ENCODE results near the gene SPATA46. TPM values are rescaled to one million over a fixed set of nuclear protein-coding genes. Genes with fewer than 3 reads are reported as not detected.
"Not testable (repeated sequence)": the region's sequence is repeated elsewhere in the genome, so short reads cannot be mapped to it uniquely, and the experiment has no call there.

SPATA46 gene
- total RNA-seq, 2 donors from 2014 or later: not detected

DNA sequence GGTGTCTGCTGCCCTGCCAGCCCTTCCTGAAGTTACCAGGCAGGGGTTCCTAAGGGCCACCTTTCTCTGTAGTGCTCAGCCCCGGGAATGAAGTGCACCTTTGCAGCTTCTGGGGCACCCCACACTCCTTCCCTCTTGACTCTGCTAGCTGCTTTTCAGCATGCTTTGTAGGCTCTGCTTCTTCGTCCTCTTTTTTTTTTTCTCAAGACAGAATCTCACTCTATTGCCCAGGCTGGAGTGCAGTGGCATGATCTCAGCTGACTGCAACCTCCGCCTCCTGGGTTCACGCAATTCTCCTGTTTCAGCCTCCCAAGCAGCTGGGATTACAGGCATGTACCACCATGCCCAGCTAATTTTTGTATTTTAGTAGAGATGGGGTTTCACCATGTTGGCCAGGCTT lies 24.8 kb downstream of the SPATA46 start:
- ATAC-seq (replicated peaks in 1 of 2); H3K4me3 Mint-ChIP-seq; H3K36me3 Mint-ChIP-seq (ENCODE audit: insufficient read depth in 2 of 2); H3K4me1 Mint-ChIP-seq (ENCODE audit: low read depth); H3K9me3 Mint-ChIP-seq; DNase-seq; H3K27me3 Mint-ChIP-seq (ENCODE audit: low read depth); H3K27ac Mint-ChIP-seq: not testable (repeated sequence)

DNA sequence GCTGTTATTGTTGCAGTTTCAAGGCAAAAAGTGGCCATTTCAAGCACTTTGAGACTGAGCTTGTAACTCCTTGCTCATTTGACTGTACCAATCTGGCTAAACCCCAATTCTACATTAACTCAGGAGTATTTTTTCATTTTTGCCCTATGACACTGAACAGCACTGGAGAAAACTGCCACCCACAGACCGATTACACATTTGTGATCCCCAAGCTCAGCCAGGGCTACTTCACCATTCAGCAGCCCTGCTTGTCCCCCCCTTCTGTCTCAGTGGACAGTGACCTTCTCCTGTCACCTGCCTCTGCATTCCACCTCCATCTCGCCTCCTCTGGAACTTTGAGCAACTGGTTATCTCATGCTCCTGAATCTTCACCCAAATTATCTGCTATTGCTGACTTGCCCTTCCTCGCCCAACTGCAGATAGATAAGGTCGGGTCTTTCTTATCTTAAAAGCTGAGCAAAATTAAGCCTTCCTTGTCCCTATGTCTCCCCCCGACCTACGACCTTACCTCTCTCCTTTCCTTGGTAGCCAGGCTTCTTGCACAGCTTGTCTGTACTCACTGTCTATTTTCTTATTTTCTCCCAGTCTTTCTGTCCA lies 25.3 kb downstream of the SPATA46 start:
- ATAC-seq (replicated peaks in 1 of 2) (no peak), DNase-seq (no peak)
- Mint-ChIP-seq H3K36me3 (ENCODE audit: insufficient read depth in 2 of 2) (no peaks in the 10 kb centered on the region), H3K9me3 (no peaks in the 10 kb centered on the region), H3K4me1 (ENCODE audit: low read depth) (no peaks in the 10 kb centered on the region), H3K4me3 (no peak overlapping the region), H3K27me3 (ENCODE audit: low read depth) (no peaks in the 10 kb centered on the region), H3K27ac (no peak overlapping the region)

DNA sequence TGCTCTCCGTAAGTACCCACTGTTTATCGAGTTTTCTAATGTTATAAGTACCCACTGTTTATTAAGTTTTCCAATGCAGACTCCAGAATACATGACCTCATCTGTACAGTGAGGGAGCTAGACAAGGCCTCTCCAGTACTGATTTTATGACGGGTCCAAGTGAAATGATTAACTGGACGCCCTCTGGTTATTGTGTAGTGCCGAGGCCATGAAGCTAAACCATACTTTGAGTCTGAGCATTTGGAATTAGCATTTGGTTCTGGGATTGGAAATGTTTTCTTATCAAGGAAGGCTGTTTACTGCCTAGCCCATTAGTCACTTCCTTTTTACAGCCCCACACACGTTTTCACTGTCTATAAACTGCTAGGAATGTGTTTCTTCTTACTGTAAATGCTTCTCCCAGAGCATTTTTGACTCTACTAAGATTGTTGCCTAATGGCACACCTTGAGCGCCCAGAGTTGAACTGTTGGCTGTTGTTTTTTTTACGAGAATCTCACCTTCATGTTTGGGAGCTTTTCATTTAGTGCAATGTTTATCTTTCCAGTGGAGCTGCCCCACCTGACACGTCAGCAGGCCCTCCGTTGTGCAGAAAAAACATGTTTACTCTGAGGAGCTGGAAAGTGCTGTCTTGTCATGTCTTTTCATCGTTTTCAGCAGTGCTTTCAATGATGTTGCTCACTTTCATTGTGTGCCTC lies 26.9 kb downstream of the SPATA46 start:
- no peaks in the 10 kb centered on the region for H3K36me3 Mint-ChIP-seq (ENCODE audit: insufficient read depth in 2 of 2)
- H3K9me3 Mint-ChIP-seq: no peaks in the 10 kb centered on the region

DNA sequence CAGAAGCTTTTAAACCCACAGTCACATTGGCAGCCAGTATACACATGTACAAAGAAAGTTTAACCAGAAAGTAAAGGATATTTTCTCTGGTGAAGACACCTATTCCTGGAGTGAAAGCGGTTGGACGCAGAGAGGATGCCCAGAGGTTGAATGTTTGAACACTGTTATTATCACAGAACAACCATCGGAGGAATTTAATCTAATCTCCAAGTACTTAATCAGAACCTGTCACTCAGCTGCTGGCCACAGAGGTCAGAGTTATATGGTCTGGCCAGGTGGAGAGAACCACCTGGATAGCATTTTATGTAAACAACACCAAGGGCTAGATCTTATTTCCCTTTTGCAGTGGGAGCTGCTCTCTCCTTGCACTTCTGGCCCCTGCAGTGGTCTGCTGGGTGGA lies 29.4 kb downstream of the SPATA46 start:
- no peak overlapping the region for H3K27ac Mint-ChIP-seq
- no peaks in the 10 kb centered on the region for H3K36me3 Mint-ChIP-seq (ENCODE audit: insufficient read depth in 2 of 2)
- DNase-seq (no peak), ATAC-seq (replicated peaks in 1 of 2) (no peak)
- no peak overlapping the region for H3K4me3 Mint-ChIP-seq
- H3K4me1 Mint-ChIP-seq (ENCODE audit: low read depth): no peaks in the 10 kb centered on the region
- H3K27me3 Mint-ChIP-seq (ENCODE audit: low read depth): peaks cover 6% of the 10 kb centered on the region
- no peaks in the 10 kb centered on the region for H3K9me3 Mint-ChIP-seq

More for the DNA sequence above, 26.9 kb downstream of the SPATA46 start:
- DNase-seq (no peak), ATAC-seq (replicated peaks in 1 of 2) (no peak)
- no peaks in the 10 kb centered on the region for H3K4me1 Mint-ChIP-seq (ENCODE audit: low read depth)
- peaks cover 6% of the 10 kb centered on the region for H3K27me3 Mint-ChIP-seq (ENCODE audit: low read depth)
- no peak overlapping the region for H3K27ac Mint-ChIP-seq
- H3K4me3 Mint-ChIP-seq: no peak overlapping the region

DNA sequence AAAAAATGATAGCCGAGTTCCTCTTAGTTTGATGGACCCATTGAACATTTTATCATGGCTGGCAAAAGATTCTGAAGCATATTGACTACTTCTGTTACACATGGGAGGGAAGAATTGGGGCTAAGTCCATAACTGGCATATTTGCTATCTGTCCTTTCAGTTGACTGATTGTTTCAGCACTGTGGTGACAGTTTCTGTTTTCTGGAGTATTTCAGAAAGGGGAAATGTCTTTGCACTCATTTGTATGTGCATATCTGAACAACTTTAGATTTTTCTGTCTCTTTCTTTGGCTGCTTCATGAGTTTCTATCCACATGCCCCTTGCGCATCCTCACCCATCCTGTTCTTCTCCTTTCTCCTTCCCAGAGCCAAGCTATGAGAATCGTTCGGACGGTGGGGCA lies 33.2 kb downstream of the SPATA46 start:
- no peak for DNase-seq
- no peak for ATAC-seq (replicated peaks in 1 of 2)
- Mint-ChIP-seq H3K9me3 (no peaks in the 10 kb centered on the region), H3K27me3 (ENCODE audit: low read depth) (peaks cover 6% of the 10 kb centered on the region), H3K4me3 (no peak overlapping the region), H3K4me1 (ENCODE audit: low read depth) (no peaks in the 10 kb centered on the region), H3K27ac (no peak overlapping the region), H3K36me3 (ENCODE audit: insufficient read depth in 2 of 2) (no peaks in the 10 kb centered on the region)

DNA sequence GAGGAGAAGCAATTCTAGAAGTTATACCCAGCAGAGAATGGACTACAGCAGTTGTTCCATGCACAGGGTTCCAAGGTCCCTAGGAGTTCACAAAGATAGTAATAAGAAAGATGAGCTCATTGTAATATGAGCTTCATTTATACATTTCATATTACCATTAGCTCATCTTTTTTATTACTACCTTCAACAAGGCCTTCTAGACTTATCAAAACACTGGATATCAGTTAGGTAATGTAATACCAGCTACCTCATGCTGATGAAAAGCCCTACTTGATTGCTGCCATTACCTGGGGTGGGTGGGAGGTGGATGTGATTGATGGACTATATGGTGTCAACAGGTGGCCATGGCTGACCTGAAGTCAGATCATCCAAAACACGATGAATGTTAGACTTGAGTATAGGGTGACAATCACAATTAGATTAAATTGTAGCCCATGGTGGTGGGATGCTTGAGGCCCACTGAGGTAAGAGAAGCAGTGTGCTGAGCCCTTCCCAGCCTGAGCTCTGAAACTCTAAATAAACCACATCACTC lies 34.1 kb downstream of the SPATA46 start:
- no peaks in the 10 kb centered on the region for H3K4me1 Mint-ChIP-seq (ENCODE audit: low read depth)

DNA sequence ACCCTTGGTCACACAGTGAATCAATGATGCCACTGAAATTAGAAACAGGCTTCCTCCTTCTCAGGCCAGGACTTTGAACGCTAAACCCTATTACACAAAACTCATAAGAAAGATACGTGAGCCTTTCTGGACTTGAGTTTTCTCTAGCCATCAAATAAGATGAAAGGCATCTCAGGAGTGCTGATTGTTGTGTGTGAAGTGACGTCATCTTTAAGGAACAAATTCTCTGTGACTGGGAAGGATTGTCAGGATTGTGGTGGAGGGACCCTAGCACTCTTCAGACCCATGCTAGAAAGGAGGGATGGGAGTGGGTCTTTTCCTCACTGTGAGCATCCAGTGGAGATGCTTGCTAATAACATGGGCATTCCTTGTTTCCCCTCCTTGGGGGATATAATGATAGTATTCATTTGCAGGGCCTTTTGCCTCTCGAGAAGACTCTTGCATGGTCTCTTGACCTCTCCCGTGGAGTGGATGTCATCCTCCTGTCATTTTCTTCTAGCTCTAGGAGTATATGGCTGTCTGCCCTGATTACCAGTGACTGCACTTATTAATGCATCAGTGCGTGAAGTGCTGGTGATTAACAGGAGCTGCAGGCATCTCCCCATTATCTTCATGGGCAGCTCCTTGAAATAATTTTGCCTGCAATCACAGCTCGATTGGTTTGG lies 39.9 kb downstream of the SPATA46 start:
- Mint-ChIP-seq H3K27ac (no peak overlapping the region), H3K36me3 (ENCODE audit: insufficient read depth in 2 of 2) (no peaks in the 10 kb centered on the region), H3K9me3 (no peaks in the 10 kb centered on the region), H3K4me1 (ENCODE audit: low read depth) (no peaks in the 10 kb centered on the region), H3K4me3 (no peak overlapping the region), H3K27me3 (ENCODE audit: low read depth) (peaks cover 13% of the 10 kb centered on the region)
- no peak for ATAC-seq (replicated peaks in 1 of 2)
- DNase-seq: no peak

More for the DNA sequence above, 34.1 kb downstream of the SPATA46 start:
- Mint-ChIP-seq H3K27ac (no peak overlapping the region), H3K27me3 (ENCODE audit: low read depth) (peaks cover 8% of the 10 kb centered on the region), H3K36me3 (ENCODE audit: insufficient read depth in 2 of 2) (no peaks in the 10 kb centered on the region), H3K4me3 (no peak overlapping the region), H3K9me3 (no peaks in the 10 kb centered on the region)
- DNase-seq (no peak), ATAC-seq (replicated peaks in 1 of 2) (no peak)

DNA sequence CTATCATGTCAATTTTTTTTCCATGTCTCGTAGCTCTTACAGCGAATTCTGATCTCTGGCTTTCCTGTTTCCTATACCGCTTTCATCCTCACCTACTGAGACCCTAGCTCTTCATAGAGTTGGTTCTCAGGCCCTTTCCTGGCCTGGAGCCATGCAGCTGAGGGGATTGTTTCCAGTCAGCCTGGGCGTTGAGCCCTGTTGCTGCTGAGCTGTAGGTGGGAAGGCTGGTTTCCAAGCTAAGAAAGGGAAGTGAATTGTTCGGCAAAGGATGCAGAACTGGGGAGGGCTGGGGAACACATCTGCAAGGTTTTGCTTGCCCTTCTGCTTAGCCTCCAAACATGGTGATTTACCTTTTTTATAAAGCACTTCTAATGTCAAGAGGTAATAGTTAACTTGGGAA lies 41.5 kb downstream of the SPATA46 start:
- DNase-seq (no peak), ATAC-seq (replicated peaks in 1 of 2) (no peak)
- Mint-ChIP-seq H3K36me3 (ENCODE audit: insufficient read depth in 2 of 2) (no peaks in the 10 kb centered on the region), H3K4me3 (no peak overlapping the region), H3K4me1 (ENCODE audit: low read depth) (no peaks in the 10 kb centered on the region), H3K9me3 (no peaks in the 10 kb centered on the region), H3K27me3 (ENCODE audit: low read depth) (peaks cover 13% of the 10 kb centered on the region), H3K27ac (no peak overlapping the region)

DNA sequence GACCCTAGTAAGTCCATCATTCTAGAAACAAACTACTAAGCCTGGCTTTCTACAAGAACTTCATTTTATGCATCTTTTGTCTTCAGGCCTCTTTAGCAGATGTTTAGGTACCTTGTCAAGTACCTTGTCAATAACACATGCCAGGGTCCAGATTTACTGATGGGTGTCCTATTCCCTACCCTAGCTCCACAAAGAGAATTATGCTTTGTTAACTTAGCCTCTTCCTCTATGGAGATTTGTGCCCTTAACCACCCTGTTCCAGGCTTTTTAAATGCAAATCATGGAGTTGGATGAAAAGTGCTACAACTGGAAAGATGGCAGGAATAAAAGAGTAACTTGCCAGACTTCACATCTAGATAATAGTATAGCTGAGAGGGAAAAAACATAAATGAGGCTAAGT lies 42.7 kb downstream of the SPATA46 start:
- ATAC-seq (replicated peaks in 1 of 2) (no peak), DNase-seq (no peak)
- Mint-ChIP-seq H3K4me3 (no peak overlapping the region), H3K36me3 (ENCODE audit: insufficient read depth in 2 of 2) (no peaks in the 10 kb centered on the region), H3K27me3 (ENCODE audit: low read depth) (peaks cover 13% of the 10 kb centered on the region), H3K4me1 (ENCODE audit: low read depth) (no peaks in the 10 kb centered on the region), H3K27ac (no peak overlapping the region), H3K9me3 (no peaks in the 10 kb centered on the region)

DNA sequence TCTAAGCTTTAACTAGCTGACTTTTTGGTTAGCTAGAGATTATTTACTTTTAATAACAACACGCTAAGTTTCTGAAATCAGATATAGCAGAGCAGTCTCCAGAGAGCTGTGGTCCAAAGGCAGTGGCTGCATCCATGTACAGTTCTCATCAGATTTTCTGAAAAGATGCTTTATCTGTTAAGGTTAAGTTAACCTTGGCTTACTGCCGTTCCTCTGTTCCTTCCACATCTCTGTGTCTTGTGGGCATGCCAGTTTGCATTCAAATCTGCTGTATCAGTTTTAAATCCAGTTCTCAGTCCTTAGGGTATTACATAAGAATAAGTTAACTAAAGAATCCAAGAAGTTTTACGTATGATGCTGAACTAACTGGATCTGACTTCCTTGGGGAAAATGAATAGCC lies 46.8 kb downstream of the SPATA46 start:
- DNase-seq: no peak
- H3K4me1 Mint-ChIP-seq (ENCODE audit: low read depth): no peaks in the 10 kb centered on the region
- peaks cover 2% of the 10 kb centered on the region for H3K27me3 Mint-ChIP-seq (ENCODE audit: low read depth)
- H3K36me3 Mint-ChIP-seq (ENCODE audit: insufficient read depth in 2 of 2): no peaks in the 10 kb centered on the region
- no peak overlapping the region for H3K4me3 Mint-ChIP-seq
- no peak for ATAC-seq (replicated peaks in 1 of 2)
- H3K9me3 Mint-ChIP-seq: no peaks in the 10 kb centered on the region
- no peak overlapping the region for H3K27ac Mint-ChIP-seq

DNA sequence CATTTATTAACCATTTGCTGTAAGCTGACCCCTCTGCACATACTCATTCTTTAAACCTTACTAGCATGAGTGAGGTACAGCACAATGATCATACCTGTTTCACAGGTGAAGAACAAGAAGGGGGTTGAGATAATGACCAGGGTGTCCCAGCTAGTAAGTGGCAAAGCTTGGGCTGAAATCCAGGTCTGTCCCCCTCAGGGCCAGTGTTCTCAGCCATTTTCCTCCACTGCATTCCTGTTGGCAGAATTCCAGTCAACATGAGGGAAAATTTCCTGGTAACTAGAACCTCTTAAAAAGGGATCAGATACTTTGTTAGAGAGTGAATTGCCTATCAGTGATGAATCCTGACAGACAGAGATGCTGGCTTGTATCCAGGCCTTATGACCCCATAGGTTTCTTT lies 48.1 kb downstream of the SPATA46 start:
- H3K4me1 Mint-ChIP-seq (ENCODE audit: low read depth): no peaks in the 10 kb centered on the region
- ATAC-seq (replicated peaks in 1 of 2): no peak
- H3K4me3 Mint-ChIP-seq: no peak overlapping the region
- peaks cover 10% of the 10 kb centered on the region for H3K27me3 Mint-ChIP-seq (ENCODE audit: low read depth)
- no peak for DNase-seq
- H3K36me3 Mint-ChIP-seq (ENCODE audit: insufficient read depth in 2 of 2): no peaks in the 10 kb centered on the region
- no peaks in the 10 kb centered on the region for H3K9me3 Mint-ChIP-seq
- no peak overlapping the region for H3K27ac Mint-ChIP-seq

DNA sequence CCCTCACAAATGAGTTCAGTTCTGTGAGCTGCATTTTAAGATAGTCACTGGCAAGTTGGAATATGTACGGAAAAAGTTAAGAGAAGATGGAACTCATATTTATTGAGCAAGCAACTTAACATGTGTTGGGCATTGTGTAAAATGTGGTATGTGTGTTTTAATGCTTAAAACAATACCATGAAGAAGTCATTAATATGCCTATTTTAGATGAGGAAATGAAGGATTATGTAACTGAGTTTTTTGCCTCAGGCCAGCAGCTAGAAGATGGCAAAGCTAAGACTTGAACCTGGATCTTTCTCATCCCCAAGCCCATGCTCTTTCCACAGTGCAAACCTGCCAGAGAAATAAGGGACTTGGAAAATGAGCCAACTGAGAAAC lies 48.9 kb downstream of the SPATA46 start:
- no peak overlapping the region for H3K4me3 Mint-ChIP-seq
- ATAC-seq (replicated peaks in 1 of 2) (no peak), DNase-seq (no peak)
- no peaks in the 10 kb centered on the region for H3K9me3 Mint-ChIP-seq
- no peak overlapping the region for H3K27ac Mint-ChIP-seq
- H3K36me3 Mint-ChIP-seq (ENCODE audit: insufficient read depth in 2 of 2): no peaks in the 10 kb centered on the region
- peaks cover 18% of the 10 kb centered on the region for H3K27me3 Mint-ChIP-seq (ENCODE audit: low read depth)
- no peaks in the 10 kb centered on the region for H3K4me1 Mint-ChIP-seq (ENCODE audit: low read depth)

DNA sequence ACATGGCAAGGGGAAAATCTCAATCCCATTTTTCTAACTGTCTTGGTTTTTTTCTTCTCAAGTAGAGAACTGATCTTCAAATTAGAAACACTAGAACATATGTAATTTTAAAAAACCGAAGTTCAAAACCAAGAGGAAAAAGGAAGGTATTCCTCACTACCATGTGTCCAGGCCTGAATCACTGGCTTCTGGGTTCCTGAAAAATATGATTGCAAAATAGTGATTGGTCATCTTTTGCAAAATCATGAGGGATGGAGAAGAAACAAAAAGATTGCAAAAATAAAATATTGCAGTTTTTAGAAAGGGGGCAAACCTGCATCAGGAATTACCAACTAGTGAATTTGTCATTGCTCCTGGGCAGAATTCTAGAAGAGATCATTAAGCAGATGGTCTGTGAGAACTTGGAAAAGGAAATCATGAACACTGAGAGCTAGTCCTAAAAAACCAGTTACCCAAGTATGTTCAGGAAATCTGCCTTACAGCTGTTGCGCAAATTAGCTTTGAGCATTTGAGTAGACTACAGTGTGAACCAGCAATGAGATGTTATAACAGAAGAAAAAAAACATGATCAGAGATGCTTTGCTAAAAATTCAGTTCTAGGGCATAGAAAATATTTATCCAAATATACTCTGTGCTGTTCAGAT lies 49.4 kb downstream of the SPATA46 start:
- ATAC-seq (replicated peaks in 1 of 2): no peak
- H3K4me3 Mint-ChIP-seq: no peak overlapping the region
- no peak for DNase-seq
- no peaks in the 10 kb centered on the region for H3K4me1 Mint-ChIP-seq (ENCODE audit: low read depth)
- no peaks in the 10 kb centered on the region for H3K9me3 Mint-ChIP-seq
- no peak overlapping the region for H3K27ac Mint-ChIP-seq
- H3K36me3 Mint-ChIP-seq (ENCODE audit: insufficient read depth in 2 of 2): no peaks in the 10 kb centered on the region
- H3K27me3 Mint-ChIP-seq (ENCODE audit: low read depth): peaks cover 18% of the 10 kb centered on the region
